ENCODE measurements around the gene ANKS1B. TPM values are rescaled to one million over a fixed set of nuclear protein-coding genes. Genes with fewer than 3 reads are reported as not detected.

ANKS1B gene
- total and polyA plus RNA-seq, 4 donors = 0.03 to 3.4 (median 0.53) TPM

DNA sequence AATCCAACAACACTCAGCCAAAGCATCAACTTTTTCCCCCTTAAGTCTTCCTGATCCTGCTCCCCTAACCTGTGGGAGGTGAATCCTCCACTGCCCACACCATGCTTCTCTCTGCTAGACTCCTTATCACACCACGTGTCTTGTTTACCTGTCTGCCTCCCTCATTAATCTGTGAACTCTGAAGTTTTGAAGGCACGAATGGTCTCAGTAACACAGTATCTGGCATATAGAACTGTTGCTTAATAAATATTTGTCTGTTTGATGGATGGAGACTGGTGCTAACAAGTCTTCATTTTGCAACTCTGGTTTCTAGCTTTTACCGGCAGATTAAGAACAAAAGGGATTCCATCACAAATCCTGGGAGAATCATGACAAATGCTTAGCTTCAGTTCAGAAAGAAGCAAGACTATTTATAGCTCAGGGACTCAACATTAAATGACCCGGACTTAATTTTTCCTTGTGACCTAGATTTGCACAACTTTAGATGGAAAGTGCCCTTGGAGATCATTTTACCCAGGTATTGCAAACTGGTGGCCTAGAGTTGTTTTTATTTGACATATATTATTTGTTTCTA, 1072.2 kb downstream of the ANKS1B start:
- H3K9ac ChIP-seq (ENCODE audit: low read depth in 1 of 2, low read length in 2 of 2) = no peak overlapping the region
- H3K4me3 ChIP-seq (ENCODE audit: low read depth in 1 of 3, low read length in 3 of 3) = no peak overlapping the region
- DNase-seq (ENCODE audit: low spot score) = no peak
- TF ChIP-seq, protein P1, sequence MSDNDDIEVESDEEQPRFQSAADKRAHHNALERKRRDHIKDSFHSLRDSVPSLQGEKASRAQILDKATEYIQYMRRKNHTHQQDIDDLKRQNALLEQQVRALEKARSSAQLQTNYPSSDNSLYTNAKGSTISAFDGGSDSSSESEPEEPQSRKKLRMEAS (IDR thresholded peaks at IDR 0.05) = no peak
- TF ChIP-seq NR2F2 (IDR thresholded peaks at IDR 0.05) = no peak
- no peak for TF ChIP-seq FOXA2 (IDR thresholded peaks at IDR 0.05)
- TF ChIP-seq, protein P2, sequence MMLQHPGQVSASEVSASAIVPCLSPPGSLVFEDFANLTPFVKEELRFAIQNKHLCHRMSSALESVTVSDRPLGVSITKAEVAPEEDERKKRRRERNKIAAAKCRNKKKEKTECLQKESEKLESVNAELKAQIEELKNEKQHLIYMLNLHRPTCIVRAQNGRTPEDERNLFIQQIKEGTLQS (IDR thresholded peaks at IDR 0.05) = no peak
- TF ChIP-seq HNF4G (IDR thresholded peaks at IDR 0.05) = no peak
- no peak for TF ChIP-seq RXRA (IDR thresholded peaks at IDR 0.05)
- no peak for TF ChIP-seq TAF1 (conservative IDR thresholded peaks at IDR 0.05)
- peaks cover 0 to 2% (median 0%) of the 10 kb centered on the region in 4 donors for H3K27me3 ChIP-seq (ENCODE audit: control insufficient read depth in 4 of 4, insufficient read depth in 4 of 4, low read length in 3 of 4)
- H3K4me1 ChIP-seq (ENCODE audit: control insufficient read depth in 4 of 4, insufficient read depth in 4 of 4, low read length in 3 of 4) = no peaks in the 10 kb centered on the region
- no peaks in the 10 kb centered on the region for H3K9me3 ChIP-seq (ENCODE audit: control insufficient read depth in 4 of 4, low read length in 3 of 4)
- WGBS = 38% methylated on average over 4 of the region's 4 CpGs
- no peaks in the 10 kb centered on the region for H3K36me3 ChIP-seq (ENCODE audit: control insufficient read depth in 4 of 4, insufficient read depth in 3 of 4, low read depth in 1 of 4, low read length in 3 of 4)
- H3K27ac ChIP-seq (ENCODE audit: low read depth in 1 of 2, low read length in 2 of 2) = no peak overlapping the region

DNA sequence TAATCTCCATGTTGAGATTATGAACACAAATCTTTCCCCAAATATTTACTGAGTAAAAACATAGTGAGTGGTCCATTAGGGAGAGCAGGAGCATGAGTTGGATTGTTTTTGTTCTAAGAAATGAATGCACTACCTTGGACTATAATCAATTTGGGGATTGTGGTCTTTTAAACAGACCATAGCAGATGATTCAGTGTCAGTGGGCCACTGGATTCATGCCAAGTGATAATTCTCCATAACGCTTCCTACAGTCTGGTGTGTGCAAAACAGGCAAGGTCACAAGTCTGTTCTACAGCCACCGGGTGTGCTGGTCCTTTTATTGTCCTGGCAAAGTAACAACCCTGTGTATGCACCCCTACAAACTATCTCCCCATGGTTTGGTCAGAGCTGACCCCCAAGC, 1073.3 kb downstream of the ANKS1B start:
- H3K9ac ChIP-seq (ENCODE audit: low read depth in 1 of 2, low read length in 2 of 2) = no peak overlapping the region
- TF ChIP-seq FOXA1 (IDR thresholded peaks at IDR 0.05) = no peak
- TF ChIP-seq, protein P1 (IDR thresholded peaks at IDR 0.05) = no peak
- no peak for TF ChIP-seq YY1 (IDR thresholded peaks at IDR 0.05)
- no peak for TF ChIP-seq TAF1 (conservative IDR thresholded peaks at IDR 0.05)
- no peak for TF ChIP-seq FOXA2 (IDR thresholded peaks at IDR 0.05)
- TF ChIP-seq RAD21 (IDR thresholded peaks at IDR 0.05) = no peak
- TF ChIP-seq SP1 (IDR thresholded peaks at IDR 0.05) = no peak
- TF ChIP-seq HNF4G (IDR thresholded peaks at IDR 0.05) = no peak
- H3K4me1 ChIP-seq (ENCODE audit: control insufficient read depth in 4 of 4, insufficient read depth in 4 of 4, low read length in 3 of 4) = no peaks in the 10 kb centered on the region
- H3K27me3 ChIP-seq (ENCODE audit: control insufficient read depth in 4 of 4, insufficient read depth in 4 of 4, low read length in 3 of 4) = peaks cover 0 to 2% (median 0%) of the 10 kb centered on the region in 4 donors
- no peaks in the 10 kb centered on the region for H3K36me3 ChIP-seq (ENCODE audit: control insufficient read depth in 4 of 4, insufficient read depth in 3 of 4, low read depth in 1 of 4, low read length in 3 of 4)
- no peak overlapping the region for H3K27ac ChIP-seq (ENCODE audit: low read depth in 1 of 2, low read length in 2 of 2)
- DNase-seq (ENCODE audit: low spot score) = no peak
- no peaks in the 10 kb centered on the region for H3K9me3 ChIP-seq (ENCODE audit: control insufficient read depth in 4 of 4, low read length in 3 of 4)
- H3K4me3 ChIP-seq (ENCODE audit: low read depth in 1 of 3, low read length in 3 of 3) = no peak overlapping the region
- 59% methylated on average over 2 of the region's 2 CpGs for WGBS

DNA sequence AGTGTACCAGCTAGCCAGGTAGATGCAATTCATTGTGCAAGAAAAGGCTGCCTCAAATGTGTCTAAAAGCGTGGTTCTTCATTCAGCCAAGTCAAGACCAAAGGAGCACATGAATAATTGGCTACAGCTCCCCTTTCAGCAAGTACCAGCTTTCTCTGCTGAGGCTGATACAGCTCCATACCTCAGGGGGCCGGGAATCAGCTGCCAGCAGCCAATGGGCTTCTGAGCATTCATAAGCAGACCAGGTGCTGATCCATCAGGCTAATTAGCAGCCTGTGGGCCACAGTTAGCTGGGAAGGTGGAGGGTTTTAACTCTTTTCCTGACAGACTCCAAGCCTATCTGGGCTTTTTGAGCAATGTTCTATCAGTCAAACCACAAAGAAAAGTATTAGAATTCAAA, 1075.0 kb downstream of the ANKS1B start:
- no peak for DNase-seq (ENCODE audit: low spot score)
- TF ChIP-seq EGR1 (IDR thresholded peaks at IDR 0.05; ENCODE audit: low read depth in 2 of 2) (no peak), FOXA2 (IDR thresholded peaks at IDR 0.05) (no peak), RAD21 (IDR thresholded peaks at IDR 0.05) (no peak), NR2F2 (IDR thresholded peaks at IDR 0.05) (no peak), HNF4G (IDR thresholded peaks at IDR 0.05) (no peak), HNF4A (conservative IDR thresholded peaks at IDR 0.05) (no peak), JUND (IDR thresholded peaks at IDR 0.05) (no peak), YY1 (IDR thresholded peaks at IDR 0.05) (no peak), SP1 (IDR thresholded peaks at IDR 0.05) (no peak), GABPA (IDR thresholded peaks at IDR 0.05 in 1 of 2, conservative IDR thresholded peaks at IDR 0.05 in 1 of 2) (no peak), TAF1 (conservative IDR thresholded peaks at IDR 0.05) (no peak), FOXA1 (IDR thresholded peaks at IDR 0.05) (no peak)
- TF ChIP-seq, protein P3, sequence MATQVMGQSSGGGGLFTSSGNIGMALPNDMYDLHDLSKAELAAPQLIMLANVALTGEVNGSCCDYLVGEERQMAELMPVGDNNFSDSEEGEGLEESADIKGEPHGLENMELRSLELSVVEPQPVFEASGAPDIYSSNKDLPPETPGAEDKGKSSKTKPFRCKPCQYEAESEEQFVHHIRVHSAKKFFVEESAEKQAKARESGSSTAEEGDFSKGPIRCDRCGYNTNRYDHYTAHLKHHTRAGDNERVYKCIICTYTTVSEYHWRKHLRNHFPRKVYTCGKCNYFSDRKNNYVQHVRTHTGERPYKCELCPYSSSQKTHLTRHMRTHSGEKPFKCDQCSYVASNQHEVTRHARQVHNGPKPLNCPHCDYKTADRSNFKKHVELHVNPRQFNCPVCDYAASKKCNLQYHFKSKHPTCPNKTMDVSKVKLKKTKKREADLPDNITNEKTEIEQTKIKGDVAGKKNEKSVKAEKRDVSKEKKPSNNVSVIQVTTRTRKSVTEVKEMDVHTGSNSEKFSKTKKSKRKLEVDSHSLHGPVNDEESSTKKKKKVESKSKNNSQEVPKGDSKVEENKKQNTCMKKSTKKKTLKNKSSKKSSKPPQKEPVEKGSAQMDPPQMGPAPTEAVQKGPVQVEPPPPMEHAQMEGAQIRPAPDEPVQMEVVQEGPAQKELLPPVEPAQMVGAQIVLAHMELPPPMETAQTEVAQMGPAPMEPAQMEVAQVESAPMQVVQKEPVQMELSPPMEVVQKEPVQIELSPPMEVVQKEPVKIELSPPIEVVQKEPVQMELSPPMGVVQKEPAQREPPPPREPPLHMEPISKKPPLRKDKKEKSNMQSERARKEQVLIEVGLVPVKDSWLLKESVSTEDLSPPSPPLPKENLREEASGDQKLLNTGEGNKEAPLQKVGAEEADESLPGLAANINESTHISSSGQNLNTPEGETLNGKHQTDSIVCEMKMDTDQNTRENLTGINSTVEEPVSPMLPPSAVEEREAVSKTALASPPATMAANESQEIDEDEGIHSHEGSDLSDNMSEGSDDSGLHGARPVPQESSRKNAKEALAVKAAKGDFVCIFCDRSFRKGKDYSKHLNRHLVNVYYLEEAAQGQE (IDR thresholded peaks at IDR 0.05) = no peak
- TF ChIP-seq, protein P2 (IDR thresholded peaks at IDR 0.05) = no peak
- TF ChIP-seq, protein P4, sequence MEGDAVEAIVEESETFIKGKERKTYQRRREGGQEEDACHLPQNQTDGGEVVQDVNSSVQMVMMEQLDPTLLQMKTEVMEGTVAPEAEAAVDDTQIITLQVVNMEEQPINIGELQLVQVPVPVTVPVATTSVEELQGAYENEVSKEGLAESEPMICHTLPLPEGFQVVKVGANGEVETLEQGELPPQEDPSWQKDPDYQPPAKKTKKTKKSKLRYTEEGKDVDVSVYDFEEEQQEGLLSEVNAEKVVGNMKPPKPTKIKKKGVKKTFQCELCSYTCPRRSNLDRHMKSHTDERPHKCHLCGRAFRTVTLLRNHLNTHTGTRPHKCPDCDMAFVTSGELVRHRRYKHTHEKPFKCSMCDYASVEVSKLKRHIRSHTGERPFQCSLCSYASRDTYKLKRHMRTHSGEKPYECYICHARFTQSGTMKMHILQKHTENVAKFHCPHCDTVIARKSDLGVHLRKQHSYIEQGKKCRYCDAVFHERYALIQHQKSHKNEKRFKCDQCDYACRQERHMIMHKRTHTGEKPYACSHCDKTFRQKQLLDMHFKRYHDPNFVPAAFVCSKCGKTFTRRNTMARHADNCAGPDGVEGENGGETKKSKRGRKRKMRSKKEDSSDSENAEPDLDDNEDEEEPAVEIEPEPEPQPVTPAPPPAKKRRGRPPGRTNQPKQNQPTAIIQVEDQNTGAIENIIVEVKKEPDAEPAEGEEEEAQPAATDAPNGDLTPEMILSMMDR (IDR thresholded peaks at IDR 0.05; ENCODE audit: low read depth, low read length, missing input control) = no peak
- TF ChIP-seq, protein P5, sequence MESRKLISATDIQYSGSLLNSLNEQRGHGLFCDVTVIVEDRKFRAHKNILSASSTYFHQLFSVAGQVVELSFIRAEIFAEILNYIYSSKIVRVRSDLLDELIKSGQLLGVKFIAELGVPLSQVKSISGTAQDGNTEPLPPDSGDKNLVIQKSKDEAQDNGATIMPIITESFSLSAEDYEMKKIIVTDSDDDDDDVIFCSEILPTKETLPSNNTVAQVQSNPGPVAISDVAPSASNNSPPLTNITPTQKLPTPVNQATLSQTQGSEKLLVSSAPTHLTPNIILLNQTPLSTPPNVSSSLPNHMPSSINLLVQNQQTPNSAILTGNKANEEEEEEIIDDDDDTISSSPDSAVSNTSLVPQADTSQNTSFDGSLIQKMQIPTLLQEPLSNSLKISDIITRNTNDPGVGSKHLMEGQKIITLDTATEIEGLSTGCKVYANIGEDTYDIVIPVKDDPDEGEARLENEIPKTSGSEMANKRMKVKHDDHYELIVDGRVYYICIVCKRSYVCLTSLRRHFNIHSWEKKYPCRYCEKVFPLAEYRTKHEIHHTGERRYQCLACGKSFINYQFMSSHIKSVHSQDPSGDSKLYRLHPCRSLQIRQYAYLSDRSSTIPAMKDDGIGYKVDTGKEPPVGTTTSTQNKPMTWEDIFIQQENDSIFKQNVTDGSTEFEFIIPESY (IDR thresholded peaks at IDR 0.05) = no peak
- TF ChIP-seq, protein P1 (IDR thresholded peaks at IDR 0.05) = no peak
- no peak overlapping the region for H3K27ac ChIP-seq (ENCODE audit: low read depth in 1 of 2, low read length in 2 of 2)

More for the DNA sequence above, 1075.0 kb downstream of the ANKS1B start:
- H3K9me3 ChIP-seq (ENCODE audit: control insufficient read depth in 4 of 4, low read length in 3 of 4) = no peaks in the 10 kb centered on the region
- H3K27me3 ChIP-seq (ENCODE audit: control insufficient read depth in 4 of 4, insufficient read depth in 4 of 4, low read length in 3 of 4) = peaks cover 0 to 2% (median 0%) of the 10 kb centered on the region in 4 donors
- H3K4me1 ChIP-seq (ENCODE audit: control insufficient read depth in 4 of 4, insufficient read depth in 4 of 4, low read length in 3 of 4) = no peaks in the 10 kb centered on the region
- H3K4me3 ChIP-seq (ENCODE audit: low read depth in 1 of 3, low read length in 3 of 3) = no peak overlapping the region
- 21% methylated on average over 2 of the region's 2 CpGs for WGBS
- no peak overlapping the region for H3K9ac ChIP-seq (ENCODE audit: low read depth in 1 of 2, low read length in 2 of 2)
- H3K36me3 ChIP-seq (ENCODE audit: control insufficient read depth in 4 of 4, insufficient read depth in 3 of 4, low read depth in 1 of 4, low read length in 3 of 4) = no peaks in the 10 kb centered on the region
